ENCODE measurements around the gene ALK. TPM values are rescaled to one million over a fixed set of nuclear protein-coding genes. Genes with fewer than 3 reads are reported as not detected.

Gene ALK
- total RNA-seq, 1 experiment from 2014 or later, result 0.87 TPM

GRCh38 chr2:29841386-29842004, 79.9 kb downstream of the ALK start:
- Histone ChIP-seq H3K4me1 (ENCODE audit: insufficient read depth, low read length) (peaks cover 12% of the 10 kb centered on the region; the same call in 1 of the 2 replicates), H3K4me2 (ENCODE audit: low read length) (no peak overlapping the region), H3K4me3 (ENCODE audit: low read length) (no peak overlapping the region), H3K27me3 (ENCODE audit: low read length) (no peaks in the 10 kb centered on the region), H3F3A (ENCODE audit: low read length, unreplicated experiment) (no peaks in the 10 kb centered on the region), H3K27ac (ENCODE audit: low read length) (no peak overlapping the region), H3K9me3 (ENCODE audit: low read length) (no peaks in the 10 kb centered on the region), H2AFZ (ENCODE audit: low read length) (no peak overlapping the region), H3K79me2 (ENCODE audit: low read length) (no peaks in the 10 kb centered on the region), H3K9me2 (replicated peaks; ENCODE audit: low read length) (no peaks in the 10 kb centered on the region), H4K20me1 (ENCODE audit: low read length) (no peaks in the 10 kb centered on the region), H3K36me3 (ENCODE audit: low read depth, low read length) (no peaks in the 10 kb centered on the region), H3K9ac (ENCODE audit: low read length) (no peak overlapping the region)
- POLR2A ChIA-PET (ENCODE audit: unreplicated experiment), result no interaction called here
- intact Hi-C loops (cut with micrococcal nuclease), result loop anchor here (1.0 to 5.0 kb wide), 3 partner anchors 194 to 545 kb away; no protein-coding TSS in a partner anchor
- peak; percentile 59 for DNase-seq
- ATAC-seq, result no peak
- no TSS peak for BruUV-seq (replicated peaks)
- CTCF ChIA-PET, result interaction anchor here (0.6 to 0.7 kb wide), 2 partner anchors 191 to 745 kb away, joined by 3 to 6 read pairs; no protein-coding TSS in a partner anchor
- TF ChIP-seq EZH2 (IDR thresholded peaks at IDR 0.05; ENCODE audit: low read length, unreplicated experiment), result no peak
- peak; percentile 92 for TF ChIP-seq CTCF (conservative IDR thresholded peaks at IDR 0.05; ENCODE audit: low read depth, low read length)
- TF ChIP-seq EZH2phosphoT487 (IDR thresholded peaks at IDR 0.05; ENCODE audit: borderline replicate concordance, low read length), result no peak

DNA sequence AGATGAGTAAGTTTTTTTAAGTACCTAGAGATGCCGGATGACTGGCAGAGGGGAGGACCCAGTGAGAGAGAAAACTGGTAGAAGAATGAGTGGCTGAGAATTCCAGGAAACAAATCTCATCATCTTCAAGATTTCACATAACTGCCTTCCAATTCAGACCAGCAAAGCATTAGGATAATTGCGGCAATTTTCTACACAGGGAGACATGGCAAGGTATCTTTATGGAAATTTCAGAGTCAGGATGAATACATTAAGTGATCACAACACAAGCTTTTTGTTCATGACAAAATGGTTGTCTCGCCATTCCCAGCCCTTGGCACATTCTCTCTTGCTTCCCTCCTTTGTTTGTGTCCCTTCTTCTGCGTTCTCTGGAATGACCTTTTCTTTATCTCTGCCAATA, 82.1 kb downstream of the ALK start:
- Histone ChIP-seq H3K4me3 (ENCODE audit: low read length) (no peak overlapping the region), H3K9ac (ENCODE audit: low read length) (no peak overlapping the region), H3K4me2 (ENCODE audit: low read length) (no peak overlapping the region), H3K79me2 (ENCODE audit: low read length) (no peaks in the 10 kb centered on the region), H3K36me3 (ENCODE audit: low read depth, low read length) (no peaks in the 10 kb centered on the region), H3F3A (ENCODE audit: low read length, unreplicated experiment) (no peaks in the 10 kb centered on the region), H3K4me1 (ENCODE audit: insufficient read depth, low read length) (peaks cover 12% of the 10 kb centered on the region), H3K9me3 (ENCODE audit: low read length) (no peaks in the 10 kb centered on the region), H2AFZ (ENCODE audit: low read length) (no peak overlapping the region), H3K27ac (ENCODE audit: low read length) (no peak overlapping the region), H3K9me2 (replicated peaks; ENCODE audit: low read length) (no peaks in the 10 kb centered on the region), H4K20me1 (ENCODE audit: low read length) (no peaks in the 10 kb centered on the region), H3K27me3 (ENCODE audit: low read length) (no peaks in the 10 kb centered on the region)
- POLR2A ChIA-PET (ENCODE audit: unreplicated experiment), result no interaction called here
- intact Hi-C loops (cut with micrococcal nuclease), result loop anchor here (10.0 kb wide), 1 partner anchor 605 kb away; no protein-coding TSS in a partner anchor
- no peak for DNase-seq
- no peak for ATAC-seq
- no peak for TF ChIP-seq CTCF (conservative IDR thresholded peaks at IDR 0.05; ENCODE audit: low read depth, low read length)
- no peak for TF ChIP-seq EZH2phosphoT487 (IDR thresholded peaks at IDR 0.05; ENCODE audit: borderline replicate concordance, low read length)
- TF ChIP-seq EZH2 (IDR thresholded peaks at IDR 0.05; ENCODE audit: low read length, unreplicated experiment), result no peak
- CTCF ChIA-PET, result no interaction called here
- BruUV-seq (replicated peaks), result no TSS peak

DNA sequence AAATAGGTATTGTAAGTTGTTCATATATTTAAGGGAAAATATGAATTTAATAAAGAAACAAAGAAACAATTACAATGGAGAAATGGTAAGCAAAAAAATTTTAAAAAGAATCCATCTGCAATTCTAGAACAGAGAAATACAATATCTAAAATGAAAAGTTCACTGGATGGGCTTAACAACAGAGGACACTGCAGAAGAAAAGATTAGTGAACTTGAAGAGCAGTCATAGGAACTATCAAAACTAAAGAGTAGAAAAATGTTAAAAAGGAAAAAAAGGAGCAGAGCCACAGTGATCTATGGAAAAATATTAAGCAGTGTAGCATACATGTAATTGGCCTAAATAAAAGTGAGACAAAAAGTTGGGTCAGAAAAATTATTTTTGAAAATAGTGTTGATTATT, 83.5 kb downstream of the ALK start:
- CTCF ChIA-PET, result no interaction called here
- intact Hi-C loops (cut with micrococcal nuclease), result loop anchor here (10.0 kb wide), 1 partner anchor 603 kb away; no protein-coding TSS in a partner anchor
- ATAC-seq, result no peak

More for the DNA sequence above, 83.5 kb downstream of the ALK start:
- H4K20me1 ChIP-seq (ENCODE audit: low read length), result no peaks in the 10 kb centered on the region
- no peak for DNase-seq
- no peak overlapping the region for H3K4me2 ChIP-seq (ENCODE audit: low read length)
- no peaks in the 10 kb centered on the region for H3F3A ChIP-seq (ENCODE audit: low read length, unreplicated experiment)
- H2AFZ ChIP-seq (ENCODE audit: low read length), result no peak overlapping the region
- H3K27ac ChIP-seq (ENCODE audit: low read length), result no peak overlapping the region
- no peaks in the 10 kb centered on the region for H3K36me3 ChIP-seq (ENCODE audit: low read depth, low read length)
- no peaks in the 10 kb centered on the region for H3K9me3 ChIP-seq (ENCODE audit: low read length)
- no TSS peak for BruUV-seq (replicated peaks)
- H3K9me2 ChIP-seq (replicated peaks; ENCODE audit: low read length), result no peaks in the 10 kb centered on the region
- H3K79me2 ChIP-seq (ENCODE audit: low read length), result no peaks in the 10 kb centered on the region
- H3K27me3 ChIP-seq (ENCODE audit: low read length), result no peaks in the 10 kb centered on the region
- POLR2A ChIA-PET (ENCODE audit: unreplicated experiment), result no interaction called here
- TF ChIP-seq EZH2 (IDR thresholded peaks at IDR 0.05; ENCODE audit: low read length, unreplicated experiment) (no peak), EZH2phosphoT487 (IDR thresholded peaks at IDR 0.05; ENCODE audit: borderline replicate concordance, low read length) (no peak), CTCF (conservative IDR thresholded peaks at IDR 0.05; ENCODE audit: low read depth, low read length) (no peak)
- no peak overlapping the region for H3K9ac ChIP-seq (ENCODE audit: low read length)
- peaks cover 20% of the 10 kb centered on the region for H3K4me1 ChIP-seq (ENCODE audit: insufficient read depth, low read length)
- no peak overlapping the region for H3K4me3 ChIP-seq (ENCODE audit: low read length)
